Activated CD8-positive, alpha-beta memory T cell treated with anti-CD3 and anti-CD28 coated beads for 36 hours (primary cell): Measurements from ENCODE around the gene ZNF521. TPM values are rescaled to one million over a fixed set of nuclear protein-coding genes. Genes with fewer than 3 reads are reported as not detected.

Experiments
- CTCF ChIA-PET: fragments of 350-600 bp; sonication (Branson Sonifier 250); formaldehyde crosslinking; loops from one replicate; lab custom pipeline; 2021; ENCODE audit warnings: antibody characterized with exemption; lab: Charles Lee
- POLR2A ChIA-PET: fragments of 350-600 bp; sonication (Branson Sonifier 250); formaldehyde crosslinking; loops from one replicate; lab custom pipeline; 2021; ENCODE audit warnings: antibody characterized with exemption; lab: Charles Lee
- total RNA-seq, 2 experiments: library from RNA; stranded (reverse); gene quantifications; one replicate each; pipeline ENCODE4 v1.2.3, GENCODE V29; 2021

The ZNF521 gene
- not detected for total RNA-seq

GRCh38 chr18:25351777-25352628, at the start of gene ZNF521:
TSS of gene ZNF521 (minus strand) at chr18:25352166. CDS start at chr18:25350946, 1,220 bp downstream.
- ChIA-PET CTCF (no interaction called here), POLR2A (no interaction called here)

GRCh38 chr18:25399554-25399953, 47.6 kb upstream of the ZNF521 start:
- ChIA-PET CTCF (no interaction called here), POLR2A (no interaction called here)

GRCh38 chr18:25392192-25392591, 40.2 kb upstream of the ZNF521 start:
- POLR2A ChIA-PET = no interaction called here
- CTCF ChIA-PET = no interaction called here

- ChIA-PET POLR2A (no interaction called here), CTCF (no interaction called here)
Measured at GRCh38 chr18:25373432-25374179, 21.6 kb upstream of the ZNF521 start.

- POLR2A ChIA-PET = no interaction called here
- CTCF ChIA-PET = no interaction called here
Measured at GRCh38 chr18:25370391-25370790, 18.4 kb upstream of the ZNF521 start.

GRCh38 chr18:25365242-25365641, 13.3 kb upstream of the ZNF521 start:
- ChIA-PET POLR2A (no interaction called here), CTCF (no interaction called here)

GRCh38 chr18:25364732-25365131, 12.8 kb upstream of the ZNF521 start:
- CTCF ChIA-PET = no interaction called here
- POLR2A ChIA-PET = no interaction called here

GRCh38 chr18:25360301-25360899, 8.4 kb upstream of the ZNF521 start:
- ChIA-PET CTCF (no interaction called here), POLR2A (no interaction called here)

GRCh38 chr18:25353080-25353479, 1.1 kb upstream of the ZNF521 start:
- CTCF ChIA-PET = no interaction called here
- POLR2A ChIA-PET = no interaction called here

GRCh38 chr18:25352629-25353005, 651 bp upstream of the ZNF521 start:
- POLR2A ChIA-PET = no interaction called here
- CTCF ChIA-PET = no interaction called here

- POLR2A ChIA-PET = interaction anchor here (0.6 kb wide), 1 partner anchor 490 kb away, joined by 4 read pairs; no protein-coding TSS in a partner anchor
- CTCF ChIA-PET = no interaction called here
Measured at GRCh38 chr18:25351280-25351775, 638 bp downstream of the ZNF521 start.

- POLR2A ChIA-PET = interaction anchor here (0.6 kb wide), 1 partner anchor 489 kb away, joined by 4 read pairs; no protein-coding TSS in a partner anchor
- CTCF ChIA-PET = no interaction called here
Measured at GRCh38 chr18:25350489-25351251, 1.3 kb downstream of the ZNF521 start.

- POLR2A ChIA-PET = no interaction called here
- CTCF ChIA-PET = no interaction called here
Measured at GRCh38 chr18:25349926-25350487, 2.0 kb downstream of the ZNF521 start.

GRCh38 chr18:25349131-25349925, 2.6 kb downstream of the ZNF521 start:
- CTCF ChIA-PET = no interaction called here
- POLR2A ChIA-PET = no interaction called here

- ChIA-PET POLR2A (no interaction called here), CTCF (interaction anchor here (0.5 kb wide), 1 partner anchor 297 kb away, joined by 6 read pairs; no protein-coding TSS in a partner anchor)
Measured at GRCh38 chr18:25348386-25349130, 3.4 kb downstream of the ZNF521 start.

GRCh38 chr18:25346561-25346960, 5.4 kb downstream of the ZNF521 start:
- POLR2A ChIA-PET = no interaction called here
- CTCF ChIA-PET = no interaction called here

- ChIA-PET CTCF (no interaction called here), POLR2A (no interaction called here)
Measured at GRCh38 chr18:25345081-25345866, 6.7 kb downstream of the ZNF521 start.
